ENCODE data around the gene SORL1. TPM values are rescaled to one million over a fixed set of nuclear protein-coding genes. Genes with fewer than 3 reads are reported as not detected.

SORL1 gene
- total RNA-seq, 2 experiments from 2014 or later = 228 to 411 TPM

DNA sequence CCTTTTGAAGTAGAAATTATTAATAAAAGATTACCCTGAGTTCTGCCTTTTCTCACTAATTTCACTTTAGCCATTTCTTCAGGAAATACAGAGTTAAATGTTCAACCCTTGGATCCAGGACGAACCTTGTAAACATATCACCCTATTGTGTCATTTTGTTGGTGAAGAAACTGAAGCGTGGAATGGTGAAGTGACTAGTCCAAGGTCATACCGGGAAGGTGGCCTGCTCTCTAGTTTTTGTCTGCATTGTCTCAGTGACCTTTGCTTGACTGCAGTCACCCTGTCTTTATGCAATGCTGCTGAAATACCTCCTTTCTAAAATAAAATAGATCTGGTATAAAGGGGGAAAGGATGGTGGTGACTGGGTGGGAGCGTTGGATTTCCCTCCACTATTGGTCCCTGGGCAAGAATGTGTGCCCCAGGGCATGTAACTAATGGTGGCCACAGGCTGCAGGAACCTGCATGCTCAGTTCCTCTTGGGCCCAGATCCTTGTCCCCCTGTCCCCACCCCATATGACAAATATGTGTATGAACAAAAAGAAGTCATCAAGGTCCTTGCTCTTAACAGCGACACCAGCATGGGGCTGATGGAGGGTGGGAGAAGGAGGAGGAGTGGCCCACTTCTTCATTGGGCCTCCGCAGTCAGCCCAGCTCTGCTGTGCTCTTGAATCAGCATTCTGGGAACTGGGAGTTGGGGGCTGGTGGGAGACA is 1.6 kb downstream of the SORL1 start:
- CTCF ChIA-PET (ENCODE audit: unreplicated experiment) = no interaction called here
- BruUV-seq (replicated peaks) = TSS peak; percentile 45
- Histone ChIP-seq H2AFZ (ENCODE audit: low read length) (no peak overlapping the region), H3K27ac (ENCODE audit: low read depth, low read length, poor library complexity, severe bottlenecking) (peak overlapping the region; percentile 97), H3K4me2 (ENCODE audit: low read length) (peak overlapping the region; percentile 96), H3K9me3 (ENCODE audit: low read length) (no peaks in the 10 kb centered on the region), H3K4me1 (ENCODE audit: insufficient read depth, low read length, poor library complexity, severe bottlenecking) (peaks cover 73% of the 10 kb centered on the region), H3K36me3 (ENCODE audit: insufficient read depth, low read length) (peaks cover 65% of the 10 kb centered on the region), H3K9me2 (ENCODE audit: insufficient read depth, low read length) (no peaks in the 10 kb centered on the region), H4K20me1 (ENCODE audit: insufficient read depth, low read length) (peaks cover 27% of the 10 kb centered on the region), H3K79me2 (ENCODE audit: insufficient read depth, low read depth, low read length) (peaks cover 94% of the 10 kb centered on the region), H3K4me3 (ENCODE audit: low read depth, low read length, poor library complexity, severe bottlenecking) (peak overlapping the region; percentile 89)
- intact Hi-C loops (cut with micrococcal nuclease; ENCODE audit: unreplicated experiment) = loop anchor here (1.0 to 2.0 kb wide), 2 partner anchors 81 to 137 kb away; no protein-coding TSS in a partner anchor
- POLR2A ChIA-PET = interaction anchor here (1.3 to 5.7 kb wide), 2 partner anchors 12 to 22 kb away, joined by 3 to 53 read pairs; no protein-coding TSS in a partner anchor
- DNase-seq (ENCODE audit: low spot score) = peak; percentile 57
- no peak for TF ChIP-seq EZH2phosphoT487 (IDR thresholded peaks at IDR 0.05; ENCODE audit: borderline replicate concordance, low read depth, low read length)
- TF ChIP-seq, protein P1, sequence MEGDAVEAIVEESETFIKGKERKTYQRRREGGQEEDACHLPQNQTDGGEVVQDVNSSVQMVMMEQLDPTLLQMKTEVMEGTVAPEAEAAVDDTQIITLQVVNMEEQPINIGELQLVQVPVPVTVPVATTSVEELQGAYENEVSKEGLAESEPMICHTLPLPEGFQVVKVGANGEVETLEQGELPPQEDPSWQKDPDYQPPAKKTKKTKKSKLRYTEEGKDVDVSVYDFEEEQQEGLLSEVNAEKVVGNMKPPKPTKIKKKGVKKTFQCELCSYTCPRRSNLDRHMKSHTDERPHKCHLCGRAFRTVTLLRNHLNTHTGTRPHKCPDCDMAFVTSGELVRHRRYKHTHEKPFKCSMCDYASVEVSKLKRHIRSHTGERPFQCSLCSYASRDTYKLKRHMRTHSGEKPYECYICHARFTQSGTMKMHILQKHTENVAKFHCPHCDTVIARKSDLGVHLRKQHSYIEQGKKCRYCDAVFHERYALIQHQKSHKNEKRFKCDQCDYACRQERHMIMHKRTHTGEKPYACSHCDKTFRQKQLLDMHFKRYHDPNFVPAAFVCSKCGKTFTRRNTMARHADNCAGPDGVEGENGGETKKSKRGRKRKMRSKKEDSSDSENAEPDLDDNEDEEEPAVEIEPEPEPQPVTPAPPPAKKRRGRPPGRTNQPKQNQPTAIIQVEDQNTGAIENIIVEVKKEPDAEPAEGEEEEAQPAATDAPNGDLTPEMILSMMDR (conservative IDR thresholded peaks at IDR 0.05; ENCODE audit: low read length) = 0 out of 2 replicates have a peak, but pooled peaks have one; percentile 17

GRCh38 chr11:121455115-121455514 is 3.0 kb downstream of the SORL1 start:
- peak overlapping the region; percentile 89 for H3K4me3 ChIP-seq (ENCODE audit: low read depth, low read length, poor library complexity, severe bottlenecking)
- H3K36me3 ChIP-seq (ENCODE audit: insufficient read depth, low read length) = peaks cover 79% of the 10 kb centered on the region
- no peak for TF ChIP-seq EZH2phosphoT487 (IDR thresholded peaks at IDR 0.05; ENCODE audit: borderline replicate concordance, low read depth, low read length)
- TF ChIP-seq, protein P1 (conservative IDR thresholded peaks at IDR 0.05; ENCODE audit: low read length) = no peak
- H3K4me1 ChIP-seq (ENCODE audit: insufficient read depth, low read length, poor library complexity, severe bottlenecking) = peaks cover 73% of the 10 kb centered on the region
- no peak overlapping the region for H2AFZ ChIP-seq (ENCODE audit: low read length)
- peak overlapping the region; percentile 97 for H3K27ac ChIP-seq (ENCODE audit: low read depth, low read length, poor library complexity, severe bottlenecking)
- H3K9me2 ChIP-seq (ENCODE audit: insufficient read depth, low read length) = no peaks in the 10 kb centered on the region
- intact Hi-C loops (cut with micrococcal nuclease; ENCODE audit: unreplicated experiment) = loop anchor here (2.0 kb wide), 1 partner anchor 80 kb away; no protein-coding TSS in a partner anchor
- POLR2A ChIA-PET = interaction anchor here (1.3 to 5.7 kb wide), 4 partner anchors 11 to 88 kb away, joined by 3 to 53 read pairs (median 14); no protein-coding TSS in a partner anchor
- CTCF ChIA-PET (ENCODE audit: unreplicated experiment) = no interaction called here
- H3K9me3 ChIP-seq (ENCODE audit: low read length) = no peaks in the 10 kb centered on the region
- peaks cover 31% of the 10 kb centered on the region for H4K20me1 ChIP-seq (ENCODE audit: insufficient read depth, low read length)
- DNase-seq (ENCODE audit: low spot score) = no peak
- H3K79me2 ChIP-seq (ENCODE audit: insufficient read depth, low read depth, low read length) = peaks cover 98% of the 10 kb centered on the region
- H3K4me2 ChIP-seq (ENCODE audit: low read length) = peak overlapping the region; percentile 96
- no TSS peak for BruUV-seq (replicated peaks)

GRCh38 chr11:121456151-121456550 is 4.0 kb downstream of the SORL1 start:
- Histone ChIP-seq H3K27ac (ENCODE audit: low read depth, low read length, poor library complexity, severe bottlenecking) (peak overlapping the region; percentile 97), H4K20me1 (ENCODE audit: insufficient read depth, low read length) (peaks cover 33% of the 10 kb centered on the region), H3K79me2 (ENCODE audit: insufficient read depth, low read depth, low read length) (peaks cover 98% of the 10 kb centered on the region), H3K9me3 (ENCODE audit: low read length) (no peaks in the 10 kb centered on the region), H3K4me2 (ENCODE audit: low read length) (peak overlapping the region; percentile 96), H3K4me1 (ENCODE audit: insufficient read depth, low read length, poor library complexity, severe bottlenecking) (peaks cover 73% of the 10 kb centered on the region), H3K36me3 (ENCODE audit: insufficient read depth, low read length) (peaks cover 89% of the 10 kb centered on the region), H3K4me3 (ENCODE audit: low read depth, low read length, poor library complexity, severe bottlenecking) (peak overlapping the region; percentile 89), H2AFZ (ENCODE audit: low read length) (no peak overlapping the region), H3K9me2 (ENCODE audit: insufficient read depth, low read length) (no peaks in the 10 kb centered on the region)
- DNase-seq (ENCODE audit: low spot score) = no peak
- ChIA-PET CTCF (ENCODE audit: unreplicated experiment) (no interaction called here), POLR2A (interaction anchor here (0.8 to 5.7 kb wide), 16 partner anchors 9 to 121 kb away, joined by 3 to 53 read pairs (median 6); no protein-coding TSS in a partner anchor)
- BruUV-seq (replicated peaks) = no TSS peak
- TF ChIP-seq, protein P1 (conservative IDR thresholded peaks at IDR 0.05; ENCODE audit: low read length) = no peak
- TF ChIP-seq EZH2phosphoT487 (IDR thresholded peaks at IDR 0.05; ENCODE audit: borderline replicate concordance, low read depth, low read length) = no peak
- intact Hi-C loops (cut with micrococcal nuclease; ENCODE audit: unreplicated experiment) = no loop called here

Data from OCI-LY7 (cell line).